Measurements from ENCODE around the gene ZNF236. TPM values are rescaled to one million over a fixed set of nuclear protein-coding genes. Genes with fewer than 3 reads are reported as not detected.
"Not testable (repeated sequence)": the region's sequence is repeated elsewhere in the genome, so short reads cannot be mapped to it uniquely, and the experiment has no call there.

ZNF236 gene
- total RNA-seq, 1 experiment from 2014 or later = 22.2 TPM

GRCh38 chr18:76943542-76944339 lies 121.4 kb downstream of the ZNF236 start:
- peaks cover 20% of the 10 kb centered on the region for H3K27me3 Mint-ChIP-seq (ENCODE audit: unreplicated experiment)
- no peak overlapping the region for H3K27ac Mint-ChIP-seq (ENCODE audit: unreplicated experiment)
- no peak for DNase-seq
- no peak overlapping the region for H3K4me3 Mint-ChIP-seq (ENCODE audit: low read depth, unreplicated experiment)
- H3K4me1 Mint-ChIP-seq (ENCODE audit: low read depth, unreplicated experiment) = no peaks in the 10 kb centered on the region
- TF ChIP-seq CTCF (IDR thresholded peaks at IDR 0.05; ENCODE audit: unreplicated experiment) = no peak
- peaks cover 6% of the 10 kb centered on the region for H3K36me3 Mint-ChIP-seq (ENCODE audit: insufficient read depth, unreplicated experiment)
- no TSS peak for BruUV-seq (replicated peaks)
- CTCF ChIA-PET = no interaction called here
- H3K9me3 Mint-ChIP-seq (ENCODE audit: low read depth, unreplicated experiment) = no peaks in the 10 kb centered on the region
- intact Hi-C loops (cut with micrococcal nuclease; ENCODE audit: unreplicated experiment) = no loop called here

- H3K36me3 Mint-ChIP-seq (ENCODE audit: insufficient read depth, unreplicated experiment); H3K9me3 Mint-ChIP-seq (ENCODE audit: low read depth, unreplicated experiment); CTCF ChIA-PET; DNase-seq; BruUV-seq (replicated peaks); H3K27ac Mint-ChIP-seq (ENCODE audit: unreplicated experiment); intact Hi-C loops (cut with micrococcal nuclease; ENCODE audit: unreplicated experiment); H3K4me3 Mint-ChIP-seq (ENCODE audit: low read depth, unreplicated experiment); H3K4me1 Mint-ChIP-seq (ENCODE audit: low read depth, unreplicated experiment): not testable (repeated sequence)
- peaks cover 24% of the 10 kb centered on the region for H3K27me3 Mint-ChIP-seq (ENCODE audit: unreplicated experiment)
Observed at GRCh38 chr18:76944346-76944745, 122.0 kb downstream of the ZNF236 start.

- TF ChIP-seq CTCF (IDR thresholded peaks at IDR 0.05; ENCODE audit: unreplicated experiment) = no peak
- Mint-ChIP-seq H3K27ac (ENCODE audit: unreplicated experiment) (no peak overlapping the region), H3K36me3 (ENCODE audit: insufficient read depth, unreplicated experiment) (peaks cover 6% of the 10 kb centered on the region), H3K27me3 (ENCODE audit: unreplicated experiment) (peaks cover 57% of the 10 kb centered on the region), H3K4me1 (ENCODE audit: low read depth, unreplicated experiment) (peaks cover 5% of the 10 kb centered on the region), H3K4me3 (ENCODE audit: low read depth, unreplicated experiment) (no peak overlapping the region), H3K9me3 (ENCODE audit: low read depth, unreplicated experiment) (no peaks in the 10 kb centered on the region)
- CTCF ChIA-PET = interaction anchor here (0.6 to 1.4 kb wide), 3 partner anchors 10 to 328 kb away, joined by 3 read pairs; no protein-coding TSS in a partner anchor
- no peak for DNase-seq
- BruUV-seq (replicated peaks) = no TSS peak
- intact Hi-C loops (cut with micrococcal nuclease; ENCODE audit: unreplicated experiment) = no loop called here
Observed at GRCh38 chr18:76948345-76948744, 126.0 kb downstream of the ZNF236 start.

GRCh38 chr18:76951456-76952247 lies 129.3 kb downstream of the ZNF236 start:
- no peak for DNase-seq
- intact Hi-C loops (cut with micrococcal nuclease; ENCODE audit: unreplicated experiment) = loop anchor here (5.0 to 10.0 kb wide), 3 partner anchors 106 to 963 kb away; no protein-coding TSS in a partner anchor
- Mint-ChIP-seq H3K27ac (ENCODE audit: unreplicated experiment) (no peak overlapping the region), H3K27me3 (ENCODE audit: unreplicated experiment) (peaks cover 60% of the 10 kb centered on the region), H3K9me3 (ENCODE audit: low read depth, unreplicated experiment) (no peaks in the 10 kb centered on the region), H3K36me3 (ENCODE audit: insufficient read depth, unreplicated experiment) (peaks cover 6% of the 10 kb centered on the region), H3K4me1 (ENCODE audit: low read depth, unreplicated experiment) (peaks cover 12% of the 10 kb centered on the region), H3K4me3 (ENCODE audit: low read depth, unreplicated experiment) (no peak overlapping the region)
- CTCF ChIA-PET = no interaction called here
- no peak for TF ChIP-seq CTCF (IDR thresholded peaks at IDR 0.05; ENCODE audit: unreplicated experiment)
- BruUV-seq (replicated peaks) = no TSS peak

All from Calu3 (cell line).